ENCODE data around the gene SLC51B.

Gene SLC51B

DNA sequence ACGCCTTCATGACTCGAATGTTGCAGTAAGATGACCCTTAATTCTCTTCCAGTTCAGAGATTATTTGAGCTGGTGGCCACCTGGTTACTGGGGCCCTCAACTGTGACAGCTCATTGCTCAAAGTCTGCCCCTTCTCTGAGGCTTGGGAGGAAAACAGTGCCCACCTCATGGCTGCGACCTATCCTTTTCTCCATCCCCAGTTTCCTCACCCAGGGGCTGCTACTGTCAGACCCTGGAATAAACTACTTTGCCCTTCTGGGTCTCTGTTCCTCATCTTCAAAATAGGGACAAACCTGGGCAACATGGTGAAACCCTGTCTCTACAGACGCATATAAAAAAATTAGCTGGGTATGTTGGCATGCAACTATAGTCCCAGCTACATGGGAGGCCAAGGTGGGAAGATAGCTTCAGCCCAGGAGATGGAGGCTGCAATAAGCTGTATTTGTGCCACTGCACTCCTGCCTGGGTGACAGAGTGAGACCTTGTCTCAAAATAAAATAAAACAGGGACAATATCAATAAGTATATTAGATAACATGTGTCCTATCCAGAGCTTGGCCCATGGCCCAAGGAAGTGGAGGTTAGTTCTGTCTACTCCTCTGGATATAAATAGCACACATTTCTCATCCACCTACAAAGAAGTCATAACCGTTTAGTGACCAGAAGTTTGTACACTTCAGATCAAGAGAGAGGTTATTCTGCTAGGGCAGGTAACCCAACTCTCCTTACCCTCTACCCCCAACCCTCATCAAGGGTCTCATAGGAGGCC is 24.8 kb downstream of the SLC51B start:
- Histone ChIP-seq H3K36me3 (ENCODE audit: insufficient read depth, low read length) (no peaks in the 10 kb centered on the region), H3K4me1 (ENCODE audit: insufficient read depth, low read length) (no peaks in the 10 kb centered on the region), H3K9ac (ENCODE audit: low read depth, low read length) (no peak overlapping the region), H2AFZ (ENCODE audit: low read depth, low read length) (no peak overlapping the region), H3K27me3 (ENCODE audit: insufficient read depth, low read length, poor library complexity) (no peaks in the 10 kb centered on the region), H3K4me2 (ENCODE audit: insufficient read depth, low read length) (no peak overlapping the region), H3K9me3 (ENCODE audit: insufficient read depth, low read length, severe bottlenecking) (no peaks in the 10 kb centered on the region), H3K79me2 (ENCODE audit: insufficient read depth, low read length) (no peaks in the 10 kb centered on the region), H4K20me1 (ENCODE audit: insufficient read depth, low read length) (no peaks in the 10 kb centered on the region), H3K4me3 (ENCODE audit: low read depth in 1 of 2, low read length in 2 of 2) (no peak overlapping the region), H3K27ac (ENCODE audit: low read length) (no peak overlapping the region)
- TF ChIP-seq, protein P1, sequence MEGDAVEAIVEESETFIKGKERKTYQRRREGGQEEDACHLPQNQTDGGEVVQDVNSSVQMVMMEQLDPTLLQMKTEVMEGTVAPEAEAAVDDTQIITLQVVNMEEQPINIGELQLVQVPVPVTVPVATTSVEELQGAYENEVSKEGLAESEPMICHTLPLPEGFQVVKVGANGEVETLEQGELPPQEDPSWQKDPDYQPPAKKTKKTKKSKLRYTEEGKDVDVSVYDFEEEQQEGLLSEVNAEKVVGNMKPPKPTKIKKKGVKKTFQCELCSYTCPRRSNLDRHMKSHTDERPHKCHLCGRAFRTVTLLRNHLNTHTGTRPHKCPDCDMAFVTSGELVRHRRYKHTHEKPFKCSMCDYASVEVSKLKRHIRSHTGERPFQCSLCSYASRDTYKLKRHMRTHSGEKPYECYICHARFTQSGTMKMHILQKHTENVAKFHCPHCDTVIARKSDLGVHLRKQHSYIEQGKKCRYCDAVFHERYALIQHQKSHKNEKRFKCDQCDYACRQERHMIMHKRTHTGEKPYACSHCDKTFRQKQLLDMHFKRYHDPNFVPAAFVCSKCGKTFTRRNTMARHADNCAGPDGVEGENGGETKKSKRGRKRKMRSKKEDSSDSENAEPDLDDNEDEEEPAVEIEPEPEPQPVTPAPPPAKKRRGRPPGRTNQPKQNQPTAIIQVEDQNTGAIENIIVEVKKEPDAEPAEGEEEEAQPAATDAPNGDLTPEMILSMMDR (IDR thresholded peaks at IDR 0.05; ENCODE audit: borderline replicate concordance, extremely low read depth, low read length, poor library complexity, severe bottlenecking): no peak
- no peak for TF ChIP-seq EZH2 (IDR thresholded peaks at IDR 0.05; ENCODE audit: borderline replicate concordance, low read depth, low read length, severe bottlenecking)
- ATAC-seq (ENCODE audit: insufficient read depth, low read depth): no peak
- no peak for DNase-seq

GRCh38 chr15:65071381-65071811 is 26.2 kb downstream of the SLC51B start:
- no peak for DNase-seq
- no peaks in the 10 kb centered on the region for H3K9me3 ChIP-seq (ENCODE audit: insufficient read depth, low read length, severe bottlenecking)
- no peak overlapping the region for H3K27ac ChIP-seq (ENCODE audit: low read length)
- H3K27me3 ChIP-seq (ENCODE audit: insufficient read depth, low read length, poor library complexity): no peaks in the 10 kb centered on the region
- ATAC-seq (ENCODE audit: insufficient read depth, low read depth): no peak
- H3K79me2 ChIP-seq (ENCODE audit: insufficient read depth, low read length): no peaks in the 10 kb centered on the region
- no peaks in the 10 kb centered on the region for H4K20me1 ChIP-seq (ENCODE audit: insufficient read depth, low read length)
- no peak overlapping the region for H3K4me2 ChIP-seq (ENCODE audit: insufficient read depth, low read length)
- no peaks in the 10 kb centered on the region for H3K36me3 ChIP-seq (ENCODE audit: insufficient read depth, low read length)
- no peak overlapping the region for H2AFZ ChIP-seq (ENCODE audit: low read depth, low read length)
- H3K4me3 ChIP-seq (ENCODE audit: low read depth in 1 of 2, low read length in 2 of 2): no peak overlapping the region
- TF ChIP-seq EZH2 (IDR thresholded peaks at IDR 0.05; ENCODE audit: borderline replicate concordance, low read depth, low read length, severe bottlenecking): no peak
- TF ChIP-seq, protein P1 (IDR thresholded peaks at IDR 0.05; ENCODE audit: borderline replicate concordance, extremely low read depth, low read length, poor library complexity, severe bottlenecking): no peak
- no peak overlapping the region for H3K9ac ChIP-seq (ENCODE audit: low read depth, low read length)
- H3K4me1 ChIP-seq (ENCODE audit: insufficient read depth, low read length): no peaks in the 10 kb centered on the region

DNA sequence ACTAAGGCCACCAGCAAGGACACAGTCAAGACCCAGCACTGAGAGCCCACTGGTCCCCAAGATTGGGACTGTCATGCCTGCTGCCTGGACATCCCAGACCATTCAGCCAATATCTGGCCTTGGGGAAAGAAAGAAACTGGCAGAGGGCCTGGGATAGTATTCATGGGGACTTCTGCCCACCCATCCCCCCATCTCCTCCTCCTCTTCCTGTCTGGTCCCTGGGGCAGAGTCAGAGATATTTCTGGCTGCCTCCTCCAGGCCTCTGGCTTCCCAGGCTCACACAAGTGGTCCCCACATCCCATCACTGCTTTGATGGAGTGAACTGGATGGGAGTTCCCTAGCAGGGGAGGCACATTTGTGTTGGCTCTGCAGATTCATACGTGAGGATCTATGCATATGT is 26.8 kb downstream of the SLC51B start:
- no peaks in the 10 kb centered on the region for H3K27me3 ChIP-seq (ENCODE audit: insufficient read depth, low read length, poor library complexity)
- ATAC-seq (ENCODE audit: insufficient read depth, low read depth): no peak
- H2AFZ ChIP-seq (ENCODE audit: low read depth, low read length): no peak overlapping the region
- DNase-seq: no peak
- no peak overlapping the region for H3K4me2 ChIP-seq (ENCODE audit: insufficient read depth, low read length)
- H3K79me2 ChIP-seq (ENCODE audit: insufficient read depth, low read length): no peaks in the 10 kb centered on the region
- no peaks in the 10 kb centered on the region for H3K36me3 ChIP-seq (ENCODE audit: insufficient read depth, low read length)
- H3K9ac ChIP-seq (ENCODE audit: low read depth, low read length): no peak overlapping the region
- no peak overlapping the region for H3K27ac ChIP-seq (ENCODE audit: low read length)
- H4K20me1 ChIP-seq (ENCODE audit: insufficient read depth, low read length): no peaks in the 10 kb centered on the region
- H3K4me1 ChIP-seq (ENCODE audit: insufficient read depth, low read length): no peaks in the 10 kb centered on the region
- H3K4me3 ChIP-seq (ENCODE audit: low read depth in 1 of 2, low read length in 2 of 2): no peak overlapping the region
- TF ChIP-seq, protein P1 (IDR thresholded peaks at IDR 0.05; ENCODE audit: borderline replicate concordance, extremely low read depth, low read length, poor library complexity, severe bottlenecking): no peak
- TF ChIP-seq EZH2 (IDR thresholded peaks at IDR 0.05; ENCODE audit: borderline replicate concordance, low read depth, low read length, severe bottlenecking): no peak
- no peaks in the 10 kb centered on the region for H3K9me3 ChIP-seq (ENCODE audit: insufficient read depth, low read length, severe bottlenecking)
